GM20431 (cell line): ENCODE data around the gene BRICD5.

Source experiments
- in situ Hi-C: fragments of 300-500 bp; cut with MseI, MboI; formaldehyde crosslinking; loops from one replicate; pipeline ENCODE4 v1.15.0; 2020; ENCODE audit warnings: low sequenced_read_pairs; ENCODE audit not compliant: unreplicated experiment

BRICD5 gene

DNA sequence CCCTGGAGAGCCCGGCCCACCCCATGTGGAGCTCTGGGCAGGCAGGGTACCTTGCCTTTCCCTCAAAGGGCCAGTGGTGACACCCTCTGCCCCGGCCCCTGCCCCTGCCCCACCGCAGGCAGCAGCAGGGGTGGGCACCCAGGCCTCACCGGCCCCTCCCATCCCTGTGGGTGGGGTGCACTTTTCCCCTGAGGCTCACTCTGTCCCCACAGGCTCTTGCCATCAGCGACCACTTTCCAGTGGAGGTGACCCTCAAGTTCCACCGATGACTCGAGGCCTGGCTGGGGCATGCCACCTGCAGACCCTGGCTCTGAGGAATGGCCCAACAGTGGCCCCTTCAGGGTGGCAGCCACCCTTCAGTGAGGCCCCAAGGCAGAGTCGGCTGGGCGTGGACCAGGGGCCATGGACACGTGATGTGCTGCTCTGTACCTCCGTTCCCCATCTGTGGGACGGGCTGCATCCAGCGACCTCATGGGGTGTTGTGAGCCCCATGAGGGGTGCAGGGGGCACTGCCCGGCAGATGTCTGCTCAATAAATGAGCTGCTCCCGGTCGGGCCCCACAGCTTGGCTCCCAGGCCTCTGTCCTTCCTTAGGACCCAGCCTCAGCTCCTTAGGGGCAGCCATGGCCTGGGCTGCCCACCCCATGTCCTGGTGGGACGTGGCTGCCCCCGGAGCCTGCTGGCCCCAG, 27.6 kb upstream of the BRICD5 start:
- in situ Hi-C loops, result no loop called here

GRCh38 chr16:2237493-2238149, 27.0 kb upstream of the BRICD5 start:
- in situ Hi-C loops, result no loop called here

DNA sequence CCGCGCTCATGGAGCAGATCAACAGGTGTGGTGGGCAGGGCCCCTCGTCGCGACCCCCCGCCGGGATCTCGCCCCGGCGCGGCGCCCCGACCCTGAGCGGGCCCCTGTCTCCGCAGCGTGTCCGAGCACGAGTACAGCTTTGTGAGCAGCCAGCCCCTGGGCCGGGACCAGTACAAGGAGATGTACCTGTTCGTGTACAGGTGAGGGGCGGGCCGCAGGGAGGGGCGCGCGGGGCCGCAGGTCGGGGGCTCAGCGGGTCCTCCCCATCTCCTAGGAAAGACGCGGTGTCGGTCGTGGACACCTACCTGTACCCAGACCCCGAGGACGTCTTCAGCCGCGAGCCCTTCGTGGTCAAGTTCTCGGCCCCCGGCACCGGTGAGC, 26.4 kb upstream of the BRICD5 start:
- in situ Hi-C loops, result no loop called here

DNA sequence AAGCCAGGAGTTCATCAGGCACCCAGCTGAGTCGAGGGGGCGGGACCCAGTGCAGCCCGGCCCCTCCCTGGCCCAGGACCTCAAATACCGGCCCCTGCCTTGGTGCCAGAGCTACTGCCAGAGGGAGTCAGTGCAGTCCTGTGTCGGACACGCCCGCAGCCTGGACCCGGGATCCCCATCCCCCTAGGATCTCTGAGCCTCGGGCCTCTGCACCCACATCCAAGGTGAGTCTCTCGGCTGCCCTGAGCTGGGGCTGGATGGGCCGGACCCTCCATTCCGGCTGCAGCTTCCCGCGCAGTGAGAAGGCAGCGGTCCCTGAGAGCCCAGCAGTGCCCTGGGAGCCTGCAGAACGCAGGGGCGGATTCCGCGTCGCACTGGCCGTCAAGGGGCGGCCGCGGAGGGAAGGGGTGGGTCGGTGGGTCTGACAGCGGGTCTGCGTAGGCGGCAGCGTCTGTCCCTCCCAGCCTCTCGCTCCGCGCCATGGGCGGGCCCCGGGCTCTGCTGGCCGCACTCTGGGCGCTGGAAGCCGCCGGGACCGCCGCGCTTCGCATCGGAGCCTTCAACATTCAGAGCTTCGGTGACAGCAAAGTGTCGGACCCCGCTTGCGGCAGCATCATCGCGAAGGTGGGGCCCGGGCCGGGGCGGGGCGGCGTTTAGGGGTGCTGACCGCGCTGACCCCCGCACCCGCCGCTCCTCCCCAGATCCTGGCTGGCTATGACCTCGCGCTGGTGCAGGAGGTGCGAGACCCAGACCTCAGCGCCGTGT, 25.9 kb upstream of the BRICD5 start, which contains the start of gene DNASE1L2:
Gene DNASE1L2, plus strand, starts transcription at position 108 of the 765 bp plus-strand sequence. Its CDS starts 373 bp downstream, at position 481.
- in situ Hi-C loops, result no loop called here

DNA sequence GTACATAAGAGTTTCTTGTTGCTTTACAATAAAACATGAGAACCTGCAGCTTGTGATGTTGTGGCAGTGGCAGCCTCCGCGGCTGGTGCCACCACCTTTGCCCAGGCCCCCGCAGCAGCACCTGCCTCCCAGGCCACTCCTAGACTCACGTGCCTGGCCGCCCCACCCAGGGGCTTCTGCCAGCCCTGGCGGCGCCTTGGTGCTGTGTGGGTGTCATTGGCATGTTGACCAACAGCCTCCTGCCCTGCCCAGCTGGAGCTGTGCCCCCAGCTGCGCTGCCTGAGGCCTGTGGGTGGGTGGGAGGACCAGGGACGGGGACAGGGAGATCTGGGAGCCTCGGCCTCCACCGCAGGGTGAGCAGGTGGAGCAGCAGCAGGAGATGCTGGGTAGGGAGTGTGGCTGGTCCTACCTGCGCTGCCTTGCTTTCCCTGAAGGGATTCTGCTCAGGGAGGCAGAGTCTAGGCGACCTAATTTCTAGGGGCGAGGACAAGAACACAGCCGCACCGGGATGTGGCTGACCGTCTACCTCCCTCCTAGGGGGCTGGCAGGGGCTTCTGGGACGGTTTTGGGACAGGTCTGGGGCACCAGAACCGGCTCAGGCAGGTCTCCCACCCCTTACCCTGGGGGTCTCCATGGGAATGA, 25.2 kb upstream of the BRICD5 start:
- in situ Hi-C loops, result no loop called here

- in situ Hi-C loops, result no loop called here
Observed at GRCh38 chr16:2235234-2235651, 24.6 kb upstream of the BRICD5 start.

DNA sequence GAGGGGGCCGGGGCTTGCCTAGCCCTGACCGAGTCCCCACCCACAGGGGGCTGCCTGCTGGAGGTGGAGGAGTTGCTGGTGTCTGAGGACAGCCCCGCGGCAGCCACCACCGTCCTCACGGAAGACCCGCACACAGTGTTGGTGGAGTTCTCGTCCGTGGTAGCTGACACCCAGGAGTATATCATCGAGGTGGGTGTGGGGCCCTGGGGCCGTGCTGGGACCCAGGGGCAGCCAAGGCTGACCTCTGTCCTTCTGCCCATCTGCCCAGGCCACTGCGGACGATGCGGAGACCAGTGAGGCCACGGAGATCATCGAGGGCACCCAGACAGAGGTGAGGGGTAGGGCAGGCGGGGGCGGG, 24.1 kb upstream of the BRICD5 start:
- in situ Hi-C loops, result no loop called here

DNA sequence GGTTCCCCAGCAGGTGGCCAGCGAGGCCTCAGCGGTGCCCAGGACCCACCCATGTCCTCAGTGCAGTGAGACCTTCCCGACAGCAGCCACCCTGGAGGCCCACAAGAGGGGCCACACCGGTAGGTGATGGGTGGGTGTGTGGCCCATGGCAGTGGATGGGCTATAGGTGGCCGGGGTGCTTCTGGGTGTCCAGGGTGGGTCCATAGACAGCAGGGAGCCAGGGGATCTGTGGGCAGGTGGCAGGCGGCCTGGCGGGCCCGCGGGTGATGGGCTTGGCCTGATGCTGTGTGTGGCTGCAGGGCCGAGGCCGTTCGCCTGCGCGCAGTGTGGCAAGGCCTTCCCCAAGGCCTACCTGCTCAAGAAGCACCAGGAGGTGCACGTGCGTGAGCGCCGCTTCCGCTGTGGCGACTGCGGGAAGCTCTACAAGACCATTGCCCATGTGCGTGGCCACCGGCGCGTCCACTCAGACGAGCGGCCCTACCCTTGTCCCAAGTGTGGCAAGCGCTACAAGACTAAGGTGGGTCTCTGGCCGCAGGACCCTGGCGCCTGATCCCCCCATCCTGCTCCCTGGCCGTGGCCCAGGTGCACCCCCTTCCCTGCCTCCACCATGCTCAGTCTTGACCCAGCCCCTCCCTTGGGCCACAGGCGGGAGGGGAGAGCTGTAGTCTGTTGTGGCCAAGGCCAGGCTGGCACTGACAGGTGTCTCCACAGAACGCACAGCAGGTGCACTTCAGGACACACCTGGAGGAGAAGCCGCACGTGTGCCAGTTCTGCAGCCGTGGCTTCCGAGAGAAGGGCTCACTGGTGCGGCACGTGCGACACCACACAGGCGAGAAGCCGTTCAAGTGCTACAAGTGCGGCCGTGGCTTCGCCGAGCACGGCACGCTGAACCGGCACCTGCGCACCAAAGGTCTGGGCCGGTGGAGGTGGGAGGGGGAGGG, 23.5 kb upstream of the BRICD5 start:
- in situ Hi-C loops, result no loop called here

GRCh38 chr16:2233046-2233775, 22.5 kb upstream of the BRICD5 start:
- in situ Hi-C loops, result no loop called here

DNA sequence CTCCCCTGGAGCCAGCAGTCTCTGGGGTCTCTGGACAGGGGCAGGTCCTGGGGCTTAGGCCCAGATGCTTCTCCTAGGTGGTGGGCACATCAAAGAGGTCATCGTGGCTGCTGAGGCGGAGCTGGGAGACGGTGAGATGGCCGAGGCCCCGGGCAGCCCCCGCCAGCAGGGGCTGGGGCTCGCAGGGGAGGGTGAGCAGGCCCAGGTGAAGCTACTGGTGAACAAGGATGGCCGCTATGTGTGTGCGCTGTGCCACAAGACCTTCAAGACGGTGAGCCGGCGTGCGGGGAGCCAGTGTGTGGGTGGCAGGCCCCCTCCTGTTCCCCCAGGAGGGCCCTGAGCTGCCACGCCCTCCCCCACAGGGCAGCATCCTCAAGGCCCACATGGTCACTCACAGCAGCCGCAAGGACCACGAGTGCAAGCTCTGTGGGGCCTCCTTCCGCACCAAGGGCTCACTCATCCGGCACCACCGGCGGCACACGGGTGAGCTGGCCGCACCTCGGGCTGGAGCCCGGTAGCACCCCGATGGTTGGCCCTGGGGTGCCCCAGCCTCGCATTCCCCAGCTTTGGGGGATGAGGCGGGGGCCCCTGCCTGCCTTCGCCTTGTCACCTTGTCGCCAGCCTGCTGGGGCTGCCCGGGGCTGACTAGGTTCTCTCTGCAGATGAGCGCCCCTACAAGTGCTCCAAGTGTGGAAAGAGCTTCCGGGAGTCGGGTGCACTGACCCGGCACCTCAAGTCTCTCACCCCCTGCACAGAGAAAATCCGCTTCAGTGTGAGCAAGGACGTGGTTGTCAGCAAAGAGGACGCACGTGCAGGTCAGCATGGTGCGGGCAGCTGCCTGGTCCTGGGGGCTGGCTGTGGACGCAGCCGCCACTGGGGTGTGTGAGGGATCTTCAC, 21.7 kb upstream of the BRICD5 start:
- in situ Hi-C loops, result no loop called here

DNA sequence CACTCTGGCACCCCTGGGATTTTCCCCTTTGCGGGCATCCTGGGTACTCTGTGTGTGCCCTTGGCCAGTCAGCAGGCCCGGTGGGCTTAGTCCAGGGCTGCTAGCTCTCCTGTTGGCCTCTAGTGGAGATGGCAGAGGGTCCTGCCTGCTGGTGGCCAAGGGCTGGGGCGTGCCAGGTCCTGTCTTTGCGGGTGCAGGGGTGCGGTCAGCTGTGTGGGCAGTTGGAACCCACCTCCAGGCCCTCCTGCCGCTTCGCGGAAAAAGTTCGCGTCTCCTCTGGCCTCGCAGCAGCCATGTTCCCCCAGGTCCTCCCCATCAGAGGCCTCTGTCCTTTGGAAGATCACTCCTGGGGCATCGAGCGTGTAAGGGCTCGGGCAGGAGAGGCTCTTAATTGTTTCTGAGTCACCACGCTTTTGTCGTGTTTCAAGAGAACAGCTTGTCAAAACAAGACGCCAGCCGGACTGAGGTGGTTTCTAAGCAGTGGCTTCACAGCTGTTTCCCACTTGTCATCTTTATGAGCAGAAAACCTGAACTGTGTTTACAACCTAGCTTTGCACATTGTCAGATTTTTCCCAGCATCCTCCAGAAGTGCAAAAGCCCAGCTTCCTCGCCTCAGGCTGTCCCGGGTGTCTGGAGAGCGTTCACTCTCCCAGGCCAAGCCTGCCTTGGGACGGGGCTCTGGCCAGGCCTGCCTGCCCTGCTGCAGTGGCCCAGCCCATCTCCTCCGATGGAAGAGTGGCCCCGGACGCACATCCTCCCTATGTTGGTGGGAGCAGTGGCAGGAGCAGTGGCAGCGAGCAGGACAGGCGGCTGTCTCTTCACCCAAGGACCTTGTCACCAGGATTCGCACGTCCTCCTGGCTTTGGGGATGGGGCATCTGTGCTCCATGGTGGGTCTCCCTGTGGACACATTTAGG, 20.6 kb upstream of the BRICD5 start:
- in situ Hi-C loops, result no loop called here

DNA sequence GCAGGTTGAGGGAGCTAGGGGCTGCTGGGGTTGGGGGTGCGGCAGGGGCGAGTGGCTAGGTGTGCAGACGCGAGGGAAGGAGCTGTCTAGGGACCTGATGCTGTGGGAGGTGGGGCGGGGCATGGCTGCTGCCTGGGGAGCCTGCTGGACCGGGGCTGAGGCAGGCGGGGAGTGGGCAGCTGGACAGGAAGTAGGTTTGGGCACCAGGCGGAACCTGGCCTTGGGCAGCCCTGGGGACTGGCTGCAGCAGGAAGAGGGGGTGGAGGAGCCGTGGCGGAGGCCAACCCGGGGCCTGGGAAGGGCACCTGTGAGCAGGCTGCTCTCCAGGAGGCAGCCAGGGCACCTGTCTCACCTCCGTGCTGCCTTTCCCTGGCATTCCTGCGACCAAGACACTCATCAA, 19.7 kb upstream of the BRICD5 start:
- in situ Hi-C loops, result no loop called here

- in situ Hi-C loops, result no loop called here
Observed at GRCh38 chr16:2229632-2230250, 19.1 kb upstream of the BRICD5 start.

DNA sequence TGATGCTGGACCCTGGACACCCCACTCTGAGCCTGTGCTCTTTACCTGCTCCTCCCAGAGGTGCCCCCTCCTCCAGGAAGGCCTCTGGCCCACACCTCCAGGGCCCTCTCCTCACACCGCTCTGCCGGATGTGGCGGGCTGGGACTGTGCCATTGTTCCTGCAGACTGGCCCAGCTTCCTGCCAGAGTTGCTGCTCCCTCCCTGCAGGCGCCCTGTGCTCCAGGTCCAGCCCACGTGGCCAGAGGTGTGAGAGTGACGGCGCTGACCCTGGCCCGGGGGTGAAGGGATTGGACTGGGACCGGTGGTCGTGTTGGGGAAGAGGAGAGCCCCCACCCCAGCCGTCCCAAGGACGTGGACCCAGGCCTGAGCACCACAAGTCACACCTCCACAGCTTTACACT, 18.4 kb upstream of the BRICD5 start:
- in situ Hi-C loops, result no loop called here

- in situ Hi-C loops, result no loop called here
Observed at GRCh38 chr16:2228161-2228824, 17.6 kb upstream of the BRICD5 start.

DNA sequence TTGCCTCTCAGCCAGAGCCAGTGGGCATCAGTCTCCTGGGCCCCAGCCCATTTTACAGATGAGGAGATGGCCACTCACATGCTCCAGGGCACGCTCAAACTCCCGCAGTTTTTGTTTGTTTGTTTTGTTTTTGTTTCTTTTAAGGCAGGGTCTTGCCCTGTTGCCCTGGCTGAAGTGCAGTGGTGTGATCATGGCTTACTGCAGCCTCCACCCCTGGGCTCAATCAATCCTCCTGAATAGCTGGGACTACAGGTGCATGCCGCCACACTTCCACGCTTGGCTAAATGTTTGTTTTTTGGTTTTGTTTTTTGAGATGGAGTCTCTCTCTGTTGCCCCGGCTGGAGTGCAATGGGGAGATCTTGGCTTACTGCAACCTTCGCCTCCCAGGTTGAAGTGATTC, 16.3 kb upstream of the BRICD5 start:
- in situ Hi-C loops, result no loop called here
